ENCODE data around the gene METTL14. TPM values are rescaled to one million over a fixed set of nuclear protein-coding genes. Genes with fewer than 3 reads are reported as not detected.

The METTL14 gene
- total RNA-seq, 1 experiment from 2014 or later, result 26.1 TPM

GRCh38 chr4:118741301-118741855 lies 56.2 kb downstream of the METTL14 start:
- no TSS peak for BruUV-seq (replicated peaks)
- Mint-ChIP-seq H3K4me1 (ENCODE audit: low read depth, unreplicated experiment) (no peaks in the 10 kb centered on the region), H3K27me3 (ENCODE audit: unreplicated experiment) (no peaks in the 10 kb centered on the region), H3K4me3 (ENCODE audit: low read depth, unreplicated experiment) (no peak overlapping the region), H3K36me3 (ENCODE audit: insufficient read depth, unreplicated experiment) (peaks cover 14% of the 10 kb centered on the region), H3K27ac (ENCODE audit: unreplicated experiment) (no peak overlapping the region), H3K9me3 (ENCODE audit: low read depth, unreplicated experiment) (no peaks in the 10 kb centered on the region)
- CTCF ChIA-PET, result no interaction called here
- no peak for TF ChIP-seq CTCF (IDR thresholded peaks at IDR 0.05; ENCODE audit: unreplicated experiment)
- intact Hi-C loops (cut with micrococcal nuclease; ENCODE audit: unreplicated experiment), result loop anchor here (1.0 kb wide), 1 partner anchor 228 kb away; no protein-coding TSS in a partner anchor
- no peak for DNase-seq

GRCh38 chr4:118742050-118742449 lies 56.9 kb downstream of the METTL14 start:
- H3K27ac Mint-ChIP-seq (ENCODE audit: unreplicated experiment), result no peak overlapping the region
- no peak for TF ChIP-seq CTCF (IDR thresholded peaks at IDR 0.05; ENCODE audit: unreplicated experiment)
- H3K27me3 Mint-ChIP-seq (ENCODE audit: unreplicated experiment), result no peaks in the 10 kb centered on the region
- H3K4me3 Mint-ChIP-seq (ENCODE audit: low read depth, unreplicated experiment), result no peak overlapping the region
- H3K4me1 Mint-ChIP-seq (ENCODE audit: low read depth, unreplicated experiment), result no peaks in the 10 kb centered on the region
- no peak for DNase-seq
- CTCF ChIA-PET, result interaction anchor here (0.6 kb wide), 1 partner anchor 24 kb away, joined by 3 read pairs; no protein-coding TSS in a partner anchor
- intact Hi-C loops (cut with micrococcal nuclease; ENCODE audit: unreplicated experiment), result no loop called here
- no TSS peak for BruUV-seq (replicated peaks)
- no peaks in the 10 kb centered on the region for H3K9me3 Mint-ChIP-seq (ENCODE audit: low read depth, unreplicated experiment)
- H3K36me3 Mint-ChIP-seq (ENCODE audit: insufficient read depth, unreplicated experiment), result peaks cover 14% of the 10 kb centered on the region

DNA sequence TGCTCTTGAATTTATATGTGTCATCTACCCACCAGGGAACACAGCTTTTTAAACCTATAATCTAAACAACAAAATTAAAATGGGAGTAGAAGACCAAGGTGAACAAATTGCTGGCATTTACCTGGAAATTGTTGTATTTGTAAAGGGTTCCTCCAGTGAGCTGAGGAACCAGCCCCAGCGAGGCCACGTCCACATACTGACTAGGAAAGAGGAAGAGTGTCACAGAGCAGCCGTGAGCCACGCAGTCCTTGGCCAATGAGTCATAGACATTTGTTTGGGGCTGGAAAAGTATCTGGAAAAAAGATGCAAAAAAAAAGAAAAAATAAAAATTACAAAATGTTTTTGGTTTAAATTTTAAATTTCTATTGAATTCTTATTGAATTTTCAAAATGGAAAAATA lies 58.7 kb downstream of the METTL14 start:
- intact Hi-C loops (cut with micrococcal nuclease; ENCODE audit: unreplicated experiment), result no loop called here
- CTCF ChIA-PET, result no interaction called here
- H3K4me1 Mint-ChIP-seq (ENCODE audit: low read depth, unreplicated experiment), result no peaks in the 10 kb centered on the region

DNA sequence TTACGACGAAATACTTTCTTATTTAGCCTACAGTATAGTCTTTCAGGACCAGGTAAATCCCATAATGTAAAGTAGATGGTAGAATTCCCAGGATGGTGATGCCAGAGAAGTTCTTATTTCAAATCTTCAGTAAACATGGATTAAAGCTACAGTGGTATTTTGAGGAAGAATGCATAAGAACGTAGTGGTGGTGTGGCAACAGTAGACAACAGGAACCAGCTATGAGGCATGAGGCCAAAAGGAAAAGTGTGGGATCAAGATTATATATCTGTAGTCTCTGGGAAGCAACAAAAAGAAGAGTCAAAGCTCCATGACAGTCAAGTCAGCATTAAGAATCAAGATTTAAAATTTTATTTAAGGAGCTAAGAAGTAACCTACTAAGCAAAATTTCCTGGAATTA lies 60.2 kb downstream of the METTL14 start:
- Mint-ChIP-seq H3K27ac (ENCODE audit: unreplicated experiment) (no peak overlapping the region), H3K36me3 (ENCODE audit: insufficient read depth, unreplicated experiment) (peaks cover 14% of the 10 kb centered on the region), H3K9me3 (ENCODE audit: low read depth, unreplicated experiment) (no peaks in the 10 kb centered on the region), H3K4me1 (ENCODE audit: low read depth, unreplicated experiment) (no peaks in the 10 kb centered on the region), H3K27me3 (ENCODE audit: unreplicated experiment) (no peaks in the 10 kb centered on the region), H3K4me3 (ENCODE audit: low read depth, unreplicated experiment) (no peak overlapping the region)
- no peak for DNase-seq
- TF ChIP-seq CTCF (IDR thresholded peaks at IDR 0.05; ENCODE audit: unreplicated experiment), result no peak
- intact Hi-C loops (cut with micrococcal nuclease; ENCODE audit: unreplicated experiment), result no loop called here
- no TSS peak for BruUV-seq (replicated peaks)
- CTCF ChIA-PET, result interaction anchor here (0.6 kb wide), 1 partner anchor 937 kb away, joined by 4 read pairs; no protein-coding TSS in a partner anchor

More for the DNA sequence above, 58.7 kb downstream of the METTL14 start:
- no peaks in the 10 kb centered on the region for H3K9me3 Mint-ChIP-seq (ENCODE audit: low read depth, unreplicated experiment)
- no peak overlapping the region for H3K27ac Mint-ChIP-seq (ENCODE audit: unreplicated experiment)
- no peak for TF ChIP-seq CTCF (IDR thresholded peaks at IDR 0.05; ENCODE audit: unreplicated experiment)
- no peak for DNase-seq
- H3K36me3 Mint-ChIP-seq (ENCODE audit: insufficient read depth, unreplicated experiment), result peaks cover 14% of the 10 kb centered on the region
- H3K27me3 Mint-ChIP-seq (ENCODE audit: unreplicated experiment), result no peaks in the 10 kb centered on the region
- H3K4me3 Mint-ChIP-seq (ENCODE audit: low read depth, unreplicated experiment), result no peak overlapping the region
- BruUV-seq (replicated peaks), result no TSS peak

All from Calu3 (cell line).